HepG2 (cell line): ENCODE results near the gene NOTUM. TPM values are rescaled to one million over a fixed set of nuclear protein-coding genes. Genes with fewer than 3 reads are reported as not detected.

ENCODE experiments used
- AKNA ChIP-seq: sonication (generic); formaldehyde crosslinking; IDR thresholded peaks from 2 replicates; pipeline ENCODE4 v1.4.0; 2020; ENCODE audit warnings: missing genetic modification reagents, borderline replicate concordance
- FOXJ3 ChIP-seq: sonication (generic); formaldehyde crosslinking; IDR thresholded peaks from 2 replicates; pipeline ENCODE4 v1.4.0; 2020; ENCODE audit warnings: missing genetic modification reagents, mild to moderate bottlenecking, borderline replicate concordance
- GPBP1L1 ChIP-seq: sonication (generic); formaldehyde crosslinking; IDR thresholded peaks from 2 replicates; pipeline ENCODE4 v1.5.0; 2020; ENCODE audit warnings: mild to moderate bottlenecking, missing genetic modification reagents
- HDAC1 ChIP-seq: sonication (generic); formaldehyde crosslinking; IDR thresholded peaks from 2 replicates; pipeline ENCODE4 v1.5.1; 2020; ENCODE audit warnings: mild to moderate bottlenecking, missing genetic modification reagents
- HOXA9 ChIP-seq: sonication (generic); formaldehyde crosslinking; IDR thresholded peaks from 2 replicates; pipeline ENCODE4 v1.8.1; 2022; ENCODE audit warnings: missing genetic modification reagents, mild to moderate bottlenecking, moderate library complexity, borderline replicate concordance
- ISL2 ChIP-seq: sonication (generic); formaldehyde crosslinking; IDR thresholded peaks from 2 replicates; pipeline ENCODE4 v1.5.0; 2020; ENCODE audit warnings: missing genetic modification reagents
- MIER3 ChIP-seq: IDR thresholded peaks from 2 replicates; pipeline ENCODE4 v1.6.1; 2016; ENCODE audit warnings: missing compliant biosample characterization, borderline replicate concordance
- MTERF4 ChIP-seq: sonication (generic); formaldehyde crosslinking; IDR thresholded peaks from 2 replicates; pipeline ENCODE4 v1.8.0; 2023; ENCODE audit warnings: mild to moderate bottlenecking, missing genetic modification reagents
- ZBTB38 ChIP-seq: sonication (generic); formaldehyde crosslinking; IDR thresholded peaks from 2 replicates; pipeline ENCODE4 v1.5.1; 2020; ENCODE audit warnings: mild to moderate bottlenecking, missing genetic modification reagents
- ZBTB43 ChIP-seq: sonication (generic); formaldehyde crosslinking; conservative IDR thresholded peaks from 2 replicates; pipeline ENCODE4 v1.4.0; 2020; ENCODE audit warnings: missing genetic modification reagents
- ZBTB44 ChIP-seq: sonication (generic); formaldehyde crosslinking; IDR thresholded peaks from 2 replicates; pipeline ENCODE4 v1.4.0; 2020; ENCODE audit warnings: missing genetic modification reagents
- ZNF143 ChIP-seq: sonication (generic); formaldehyde crosslinking; IDR thresholded peaks from 2 replicates; pipeline ENCODE4 v1.4.0; 2020; ENCODE audit warnings: missing genetic modification reagents
- ZNF574 ChIP-seq: sonication (generic); formaldehyde crosslinking; IDR thresholded peaks from 2 replicates; pipeline ENCODE4 v1.4.0; 2020; ENCODE audit warnings: missing genetic modification reagents
- ZNF878 ChIP-seq: sonication (generic); formaldehyde crosslinking; IDR thresholded peaks from 2 replicates; pipeline ENCODE4 v1.8.1; 2023; ENCODE audit warnings: mild to moderate bottlenecking, missing genetic modification reagents, moderate library complexity
- polyA plus RNA-seq, 8 experiments: library from polyadenylated mRNA; depleted of rRNA in 3 of 8; stranded (reverse) in 7 of 8; unstranded in 1 of 8; fragments of >200 nt; fragmentation: Illumina TruSeq in 4 of 8; extraction: Trizol in 4 of 8; gene quantifications; 2 replicates each; pipeline versions ENCODE4 v1.2.1 to v1.2.3, GENCODE V29; 2011 to 2016; ENCODE audit warnings: low read depth in 4 of 8, missing spikeins in 1 of 8, mixed read lengths in 1 of 8; ENCODE audit not compliant: insufficient read depth in 1 of 8
- total RNA-seq, 5 experiments: library from RNA; depleted of rRNA; stranded (reverse); fragments of >200 nt; fragmentation: Illumina TruSeq; extraction: Trizol; gene quantifications; 2 replicates each; pipeline ENCODE4 v1.2.3, GENCODE V29; 2016; ENCODE audit warnings: low read depth in 1 of 5

Gene NOTUM
- total and polyA plus RNA-seq, 2 of the 13 experiments (the other 11 are each of a cell fraction or from before 2014, with no cell fraction given): 150 to 160 TPM

GRCh38 chr17:81961521-81962498 lies 823 bp upstream of the NOTUM start (continued):
- TF ChIP-seq ZBTB38 (CRISPR knock-in tag) (no peak; the same call in 1 of the 2 replicates), ZBTB43 (CRISPR knock-in tag) (0 out of 2 replicates have a peak, but pooled peaks have one; percentile 7), AKNA (no peak), ZBTB44 (CRISPR knock-in tag) (no peak), MTERF4 (CRISPR knock-in tag) (no peak), HDAC1 (peak; percentile 34; the same call in 1 of the 2 replicates), GPBP1L1 (no peak), HOXA9 (no peak), MIER3 (CRISPR knock-in tag) (0 out of 2 replicates have a peak, but pooled peaks have one; percentile 6), ISL2 (CRISPR knock-in tag) (no peak), FOXJ3 (CRISPR knock-in tag) (no peak), ZNF878 (CRISPR knock-in tag) (no peak; the same call in 1 of the 2 replicates), ZNF574 (CRISPR knock-in tag) (peak; percentile 45), ZNF143 (CRISPR knock-in tag) (no peak)
